Peyer's patch (tissue), 4 donors: ENCODE measurements around the gene NMUR1. TPM values are rescaled to one million over a fixed set of nuclear protein-coding genes. Genes with fewer than 3 reads are reported as not detected.

Experiments
- DNase-seq, 3 donors: peaks; one replicate each; pipeline ENCODE4 v3.0.0-alpha.2; 2017 to 2019
- H3K27ac ChIP-seq, 4 donors: fragments of 200-600 bp; sonication (generic); one replicate each; pipeline ENCODE4 v1.5.1; 2016 to 2019
- H3K27me3 ChIP-seq, 2 donors: fragments of 200-600 bp; sonication (generic); one replicate each; pipeline ENCODE4 v1.5.1; 2019
- H3K36me3 ChIP-seq, 3 donors: fragments of 200-600 bp; sonication (generic); one replicate each; pipeline ENCODE4 v1.5.1; 2016 to 2019
- H3K4me1 ChIP-seq, 4 donors: fragments of 200-600 bp; sonication (generic); one replicate each; pipeline ENCODE4 v1.5.1; 2016 to 2019
- H3K4me3 ChIP-seq, 4 donors: fragments of 200-600 bp; sonication (generic); 1 replicate in 3 of 4; 2 replicates in 1 of 4; pipeline ENCODE4 v1.5.1; 2016 to 2019; ENCODE audit warnings: mild to moderate bottlenecking in 1 of 4
- H3K9me3 ChIP-seq, 4 donors: fragments of 200-600 bp; sonication (generic); one replicate each; pipeline ENCODE4 v1.5.1; 2016 to 2019; ENCODE audit warnings: mild to moderate bottlenecking in 1 of 4
- CTCF ChIP-seq, 6 experiments: fragments of 450-650 bp in 4 of 6; fragments of 200-600 bp in 2 of 6; sonication (generic) in 1 of 6; IDR thresholded peaks; one replicate each; pipeline ENCODE4 v1.5.1; 2017 to 2019; ENCODE audit warnings: antibody characterized with exemption in 6 of 6, mild to moderate bottlenecking in 3 of 6, moderate library complexity in 1 of 6
- POLR2A ChIP-seq, 2 donors: fragments of 450-650 bp; IDR thresholded peaks; one replicate each; pipeline ENCODE4 v1.5.1; 2017; ENCODE audit warnings: antibody characterized with exemption in 2 of 2, mild to moderate bottlenecking in 2 of 2, moderate library complexity in 2 of 2
- total RNA-seq, 4 donors: library from RNA; depleted of rRNA; stranded (reverse); fragments of >200 nt; gene quantifications; one replicate each; pipeline ENCODE4 v1.1.0, GENCODE V29; 2016

The NMUR1 gene
- total RNA-seq, 4 donors from 2014 or later, result 0.53 to 3.1 (median 0.80) TPM; not detected in 1

GRCh38 chr2:231539991-231540390, 9.7 kb upstream of the NMUR1 start:
- no peaks in the 10 kb centered on the region for H3K9me3 ChIP-seq
- H3K4me1 ChIP-seq, result peaks cover 0 to 3% (median 0%) of the 10 kb centered on the region in 4 donors
- DNase-seq, result no peak
- H3K27me3 ChIP-seq, result no peaks in the 10 kb centered on the region
- H3K4me3 ChIP-seq, result no peak overlapping the region
- H3K36me3 ChIP-seq, result no peaks in the 10 kb centered on the region
- TF ChIP-seq CTCF (IDR thresholded peaks at IDR 0.05), result no peak
- no peak for TF ChIP-seq POLR2A (IDR thresholded peaks at IDR 0.05)
- H3K27ac ChIP-seq, result no peak overlapping the region

- TF ChIP-seq CTCF (IDR thresholded peaks at IDR 0.05), result no peak
- TF ChIP-seq POLR2A (IDR thresholded peaks at IDR 0.05), result no peak
- Histone ChIP-seq H3K27ac (no peak overlapping the region), H3K9me3 (no peaks in the 10 kb centered on the region), H3K4me3 (no peak overlapping the region), H3K27me3 (no peaks in the 10 kb centered on the region), H3K36me3 (no peaks in the 10 kb centered on the region), H3K4me1 (peaks cover 0 to 8% (median under 1%) of the 10 kb centered on the region in 4 donors)
- no peak for DNase-seq
Measured at GRCh38 chr2:231535961-231536360, 5.7 kb upstream of the NMUR1 start.

GRCh38 chr2:231533777-231534125, 3.5 kb upstream of the NMUR1 start:
- no peaks in the 10 kb centered on the region for H3K36me3 ChIP-seq
- H3K9me3 ChIP-seq, result no peaks in the 10 kb centered on the region
- no peak for TF ChIP-seq POLR2A (IDR thresholded peaks at IDR 0.05)
- no peak for TF ChIP-seq CTCF (IDR thresholded peaks at IDR 0.05)
- H3K4me3 ChIP-seq, result no peak overlapping the region
- DNase-seq, result no peak
- H3K4me1 ChIP-seq, result peaks cover 0 to 22% (median 6%) of the 10 kb centered on the region in 4 donors
- peaks cover 0 to 4% of the 10 kb centered on the region in 2 donors for H3K27me3 ChIP-seq
- H3K27ac ChIP-seq, result no peak overlapping the region

GRCh38 chr2:231533086-231533776, 3.0 kb upstream of the NMUR1 start:
- Histone ChIP-seq H3K36me3 (no peaks in the 10 kb centered on the region), H3K9me3 (no peaks in the 10 kb centered on the region), H3K27me3 (peaks cover 0 to 4% of the 10 kb centered on the region in 2 donors), H3K27ac (no peak overlapping the region), H3K4me1 (peaks cover 0 to 22% (median 6%) of the 10 kb centered on the region in 4 donors), H3K4me3 (no peak overlapping the region)
- DNase-seq, result no peak
- no peak for TF ChIP-seq POLR2A (IDR thresholded peaks at IDR 0.05)
- no peak for TF ChIP-seq CTCF (IDR thresholded peaks at IDR 0.05)

- peaks cover 0 to 22% (median 6%) of the 10 kb centered on the region in 4 donors for H3K4me1 ChIP-seq
- TF ChIP-seq CTCF (IDR thresholded peaks at IDR 0.05) (no peak), POLR2A (IDR thresholded peaks at IDR 0.05) (no peak)
- no peaks in the 10 kb centered on the region for H3K9me3 ChIP-seq
- no peak overlapping the region for H3K4me3 ChIP-seq
- H3K27me3 ChIP-seq, result peaks cover 0 to 4% of the 10 kb centered on the region in 2 donors
- DNase-seq, result no peak
- no peaks in the 10 kb centered on the region for H3K36me3 ChIP-seq
- no peak overlapping the region for H3K27ac ChIP-seq
Measured at GRCh38 chr2:231532756-231533035, 2.5 kb upstream of the NMUR1 start.
